Measurements from ENCODE around the gene SLC25A51.

The SLC25A51 gene

DNA sequence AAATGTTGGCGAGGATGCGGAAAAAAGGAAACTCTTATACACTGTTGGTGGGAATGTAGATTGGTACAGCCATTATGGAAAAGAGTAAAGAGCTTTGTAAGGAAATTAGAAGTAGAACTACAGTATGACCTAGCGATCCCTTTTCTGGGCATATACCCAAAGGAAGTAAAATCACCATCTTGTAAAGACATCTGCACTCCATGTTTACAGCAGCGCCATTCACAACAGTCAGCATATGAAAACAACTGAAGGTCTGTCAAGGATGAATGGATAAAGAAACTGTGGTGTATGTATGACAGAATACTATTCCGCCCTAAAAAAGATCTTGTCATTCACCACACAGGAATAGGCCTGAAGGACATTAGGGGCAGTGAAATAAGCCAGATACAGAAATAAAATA lies 27.7 kb upstream of the SLC25A51 start:
- no peak overlapping the region for H3K18ac ChIP-seq (ENCODE audit: low read length)

DNA sequence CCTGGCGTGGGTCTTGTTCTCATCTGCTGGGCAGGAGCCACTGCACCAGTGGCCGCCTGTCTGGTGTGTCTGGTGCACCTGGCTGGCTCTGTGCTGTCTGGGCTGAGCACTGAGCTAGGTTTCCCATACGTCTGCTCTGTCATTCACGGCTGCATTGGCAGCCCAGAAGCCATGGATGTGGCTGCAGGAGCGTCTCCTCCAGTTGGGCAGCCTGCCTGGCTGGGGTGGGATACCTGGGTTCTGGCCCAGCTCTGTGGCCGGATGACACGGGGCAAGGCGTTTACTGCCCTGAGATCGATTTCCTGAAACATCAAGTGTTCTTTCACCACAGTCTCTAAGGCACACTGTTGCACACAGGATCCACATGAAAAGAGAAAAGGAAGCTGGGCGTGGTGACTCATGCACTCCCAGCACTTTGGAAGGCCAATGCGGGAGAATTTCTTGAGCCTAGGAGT lies 25.5 kb upstream of the SLC25A51 start:
- H2BK120ac ChIP-seq (ENCODE audit: low read depth, low read length), result peak overlapping the region; percentile 74
- no peak overlapping the region for H2BK15ac ChIP-seq (ENCODE audit: low read length)
- H3K27me3 ChIP-seq (ENCODE audit: control insufficient read depth in 3 of 3, insufficient read depth in 3 of 3, low read depth in 1 of 3, low read length in 3 of 3), result no peaks in the 10 kb centered on the region
- peaks cover 4% of the 10 kb centered on the region in 2 donors for H3K4me1 ChIP-seq (ENCODE audit: control insufficient read depth in 2 of 2, insufficient read depth in 1 of 2, low read depth in 1 of 2, low read length in 2 of 2)
- no CpG with 5 or more reads among the region's 11 CpGs for WGBS, 2 donors (ENCODE audit: extremely low coverage in 2 of 2, insufficient read length in 2 of 2, insufficient replicate concordance in 1 of 2)
- H3K9me3 ChIP-seq (replicated peaks in 1 of 2; ENCODE audit: control insufficient read depth in 2 of 2, insufficient read depth in 1 of 2, low read depth in 1 of 2, low read length in 2 of 2), result no peaks in the 10 kb centered on the region
- no peak overlapping the region for H3K27ac ChIP-seq (replicated peaks; ENCODE audit: low read length)
- H3K36me3 ChIP-seq (replicated peaks in 1 of 2; ENCODE audit: control insufficient read depth in 2 of 2, insufficient read depth in 2 of 2, low read length in 2 of 2), result no peaks in the 10 kb centered on the region
- H3K14ac ChIP-seq (ENCODE audit: low read length), result no peak overlapping the region
- no peak overlapping the region for H3K4me3 ChIP-seq (ENCODE audit: low read length in 2 of 2)
- no peak overlapping the region for H4K8ac ChIP-seq (ENCODE audit: low read depth, low read length)
- H3K18ac ChIP-seq (ENCODE audit: low read length), result peak overlapping the region; percentile 27
- H2BK12ac ChIP-seq (ENCODE audit: low read length), result peak overlapping the region; percentile 79
- no peak overlapping the region for H2BK5ac ChIP-seq (ENCODE audit: low read length)
- no peak overlapping the region for H3K9ac ChIP-seq (ENCODE audit: low read depth, low read length, poor library complexity)
- DNase-seq (ENCODE audit: low spot score), result no peak
- no peaks in the 10 kb centered on the region for H3K79me1 ChIP-seq (ENCODE audit: low read depth, low read length)
- peak overlapping the region; percentile 62 for H4K91ac ChIP-seq (ENCODE audit: low read depth, low read length, poor library complexity)
- H2AFZ ChIP-seq (ENCODE audit: low read length), result no peak overlapping the region
- no peak overlapping the region for H3K4ac ChIP-seq (ENCODE audit: low read length)
- H3K23ac ChIP-seq (ENCODE audit: low read depth, low read length, poor library complexity), result no peak overlapping the region
- no peak overlapping the region for H3K4me2 ChIP-seq (ENCODE audit: insufficient read depth, low read length, poor library complexity, severe bottlenecking)
- peak overlapping the region; percentile 22 for H2AK5ac ChIP-seq (ENCODE audit: low read depth, low read length)

More for the DNA sequence above, 27.7 kb upstream of the SLC25A51 start:
- Histone ChIP-seq H3K4me2 (ENCODE audit: insufficient read depth, low read length, poor library complexity, severe bottlenecking) (no peak overlapping the region), H3K23ac (ENCODE audit: low read depth, low read length, poor library complexity) (no peak overlapping the region), H4K91ac (ENCODE audit: low read depth, low read length, poor library complexity) (no peak overlapping the region), H3K4ac (ENCODE audit: low read length) (no peak overlapping the region), H2AFZ (ENCODE audit: low read length) (no peak overlapping the region), H4K8ac (ENCODE audit: low read depth, low read length) (no peak overlapping the region), H3K14ac (ENCODE audit: low read length) (no peak overlapping the region), H2BK5ac (ENCODE audit: low read length) (no peak overlapping the region), H3K79me1 (ENCODE audit: low read depth, low read length) (no peaks in the 10 kb centered on the region), H2BK15ac (ENCODE audit: low read length) (no peak overlapping the region), H3K27me3 (ENCODE audit: control insufficient read depth in 3 of 3, insufficient read depth in 3 of 3, low read depth in 1 of 3, low read length in 3 of 3) (no peaks in the 10 kb centered on the region), H3K9me3 (replicated peaks in 1 of 2; ENCODE audit: control insufficient read depth in 2 of 2, insufficient read depth in 1 of 2, low read depth in 1 of 2, low read length in 2 of 2) (no peaks in the 10 kb centered on the region), H2AK5ac (ENCODE audit: low read depth, low read length) (no peak overlapping the region), H2BK12ac (ENCODE audit: low read length) (no peak overlapping the region), H3K9ac (ENCODE audit: low read depth, low read length, poor library complexity) (no peak overlapping the region), H3K27ac (replicated peaks; ENCODE audit: low read length) (no peak overlapping the region), H2BK120ac (ENCODE audit: low read depth, low read length) (no peak overlapping the region), H3K4me1 (ENCODE audit: control insufficient read depth in 2 of 2, insufficient read depth in 1 of 2, low read depth in 1 of 2, low read length in 2 of 2) (peaks cover 0 to 3% of the 10 kb centered on the region in 2 donors), H3K36me3 (replicated peaks in 1 of 2; ENCODE audit: control insufficient read depth in 2 of 2, insufficient read depth in 2 of 2, low read length in 2 of 2) (no peaks in the 10 kb centered on the region), H3K4me3 (ENCODE audit: low read length in 2 of 2) (no peak overlapping the region)
- DNase-seq (ENCODE audit: low spot score), result no peak
- WGBS, 2 donors (ENCODE audit: extremely low coverage in 2 of 2, insufficient read length in 2 of 2, insufficient replicate concordance in 1 of 2), result no CpG with 5 or more reads among the region's 5 CpGs

DNA sequence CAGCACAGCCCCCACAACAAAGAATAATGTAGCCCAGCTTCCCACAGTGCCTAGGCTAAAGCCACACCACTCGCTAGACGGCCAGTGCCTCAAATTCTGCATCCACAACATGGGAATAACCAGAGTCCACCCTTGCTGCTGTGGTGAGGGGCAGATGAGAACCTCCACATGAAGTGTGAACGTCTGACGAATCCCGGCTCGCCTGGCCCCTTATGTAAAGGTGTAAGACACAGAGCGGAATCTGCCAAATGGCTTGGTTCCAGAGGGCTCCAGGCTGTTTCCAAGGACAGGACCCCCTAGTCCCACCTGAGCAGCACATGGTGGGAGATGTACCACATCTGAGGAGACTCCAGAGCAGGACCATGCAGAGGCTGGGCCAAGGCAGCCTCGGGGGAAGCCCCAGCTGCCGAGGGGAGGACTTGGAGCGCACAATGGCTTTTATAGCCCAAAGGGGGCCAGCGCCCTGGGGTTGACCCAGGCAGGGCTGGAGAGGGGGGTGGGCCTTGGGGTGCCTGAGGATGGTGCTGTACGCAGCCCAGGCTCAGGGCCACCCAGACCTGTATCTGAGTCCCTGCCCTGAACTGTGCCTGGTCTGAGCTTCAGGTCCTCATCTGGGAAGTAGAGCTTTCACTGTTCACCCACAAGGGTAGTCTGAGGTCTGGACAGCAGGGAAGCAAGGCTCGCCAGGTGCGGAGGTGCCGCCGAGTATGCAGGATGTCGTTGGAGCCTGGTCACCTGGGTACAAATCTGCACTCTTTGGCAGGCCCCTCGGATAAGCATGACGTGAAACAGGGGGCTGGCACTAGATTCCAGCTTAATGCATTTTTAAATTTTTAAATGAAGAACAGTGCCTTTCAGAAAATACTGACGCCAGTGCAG lies 24.9 kb upstream of the SLC25A51 start:
- Histone ChIP-seq H2BK120ac (ENCODE audit: low read depth, low read length) (no peak overlapping the region), H3K27me3 (ENCODE audit: control insufficient read depth in 3 of 3, insufficient read depth in 3 of 3, low read depth in 1 of 3, low read length in 3 of 3) (no peaks in the 10 kb centered on the region), H3K9ac (ENCODE audit: low read depth, low read length, poor library complexity) (no peak overlapping the region), H3K27ac (replicated peaks; ENCODE audit: low read length) (no peak overlapping the region), H3K4me3 (ENCODE audit: low read length in 2 of 2) (no peak overlapping the region), H3K9me3 (replicated peaks in 1 of 2; ENCODE audit: control insufficient read depth in 2 of 2, insufficient read depth in 1 of 2, low read depth in 1 of 2, low read length in 2 of 2) (no peaks in the 10 kb centered on the region), H2BK12ac (ENCODE audit: low read length) (no peak overlapping the region), H4K91ac (ENCODE audit: low read depth, low read length, poor library complexity) (peak overlapping the region; percentile 60), H3K4me2 (ENCODE audit: insufficient read depth, low read length, poor library complexity, severe bottlenecking) (no peak overlapping the region), H3K23ac (ENCODE audit: low read depth, low read length, poor library complexity) (no peak overlapping the region), H3K79me1 (ENCODE audit: low read depth, low read length) (no peaks in the 10 kb centered on the region), H2AK5ac (ENCODE audit: low read depth, low read length) (peak overlapping the region; percentile 22), H2AFZ (ENCODE audit: low read length) (no peak overlapping the region), H3K4ac (ENCODE audit: low read length) (no peak overlapping the region), H4K8ac (ENCODE audit: low read depth, low read length) (no peak overlapping the region), H3K18ac (ENCODE audit: low read length) (peak overlapping the region; percentile 11), H2BK15ac (ENCODE audit: low read length) (peak overlapping the region; percentile 18), H2BK5ac (ENCODE audit: low read length) (no peak overlapping the region), H3K4me1 (ENCODE audit: control insufficient read depth in 2 of 2, insufficient read depth in 1 of 2, low read depth in 1 of 2, low read length in 2 of 2) (peaks cover 4% of the 10 kb centered on the region in 2 donors), H3K14ac (ENCODE audit: low read length) (no peak overlapping the region), H3K36me3 (replicated peaks in 1 of 2; ENCODE audit: control insufficient read depth in 2 of 2, insufficient read depth in 2 of 2, low read length in 2 of 2) (no peaks in the 10 kb centered on the region)
- no CpG with 5 or more reads among the region's 20 CpGs for WGBS, 2 donors (ENCODE audit: extremely low coverage in 2 of 2, insufficient read length in 2 of 2, insufficient replicate concordance in 1 of 2)
- DNase-seq (ENCODE audit: low spot score), result no peak

Data from neuronal stem cell (in vitro differentiated cells).